K562 (cell line): ENCODE data around the gene POLR3K. TPM values are rescaled to one million over a fixed set of nuclear protein-coding genes. Genes with fewer than 3 reads are reported as not detected.

Source experiments
- DEAF1 ChIP-seq: fragments of 450-650 bp; formaldehyde crosslinking; IDR thresholded peaks from 2 replicates; pipeline ENCODE4 v1.4.0; 2020; ENCODE audit warnings: mild to moderate bottlenecking, moderate library complexity
- E2F8 ChIP-seq: fragments of 450-650 bp; IDR thresholded peaks from 2 replicates; pipeline ENCODE4 v1.7.1; 2018; ENCODE audit warnings: mild to moderate bottlenecking, low read depth; ENCODE audit not compliant: partially characterized antibody
- FOXO4 ChIP-seq: fragments of 450-650 bp; formaldehyde crosslinking; IDR thresholded peaks from 2 replicates; pipeline ENCODE4 v1.4.0; 2020; ENCODE audit warnings: mild to moderate bottlenecking, moderate library complexity
- GTF2E2 ChIP-seq: fragments of 200-800 bp; sonication (Bioruptor generic); IDR thresholded peaks from 2 replicates; pipeline ENCODE4 v1.6.1; 2016; ENCODE audit warnings: missing genetic modification characterization, missing compliant biosample characterization
- PTBP1 ChIP-seq: fragments of 200-400 bp; formaldehyde crosslinking; IDR thresholded peaks from 2 replicates; pipeline ENCODE4 v1.6.1; 2017; ENCODE audit warnings: low read depth, low read length
- PURB ChIP-seq: sonication (generic); formaldehyde crosslinking; IDR thresholded peaks from 2 replicates; pipeline ENCODE4 v1.9.0; 2021; ENCODE audit warnings: low read depth, mild to moderate bottlenecking, missing genetic modification reagents
- SIRT6 ChIP-seq: IDR thresholded peaks from one replicate; pipeline ENCODE4 v1.6.1; 2012; ENCODE audit warnings: low read depth, mild to moderate bottlenecking, control low read depth, inconsistent platforms, low read length, moderate library complexity
- SIX5 ChIP-seq, 2 experiments: IDR thresholded peaks; 2 replicates each; pipeline ENCODE4 v1.6.1; 2011; ENCODE audit warnings: low read length in 2 of 2, borderline replicate concordance in 1 of 2, low read depth in 1 of 2, mild to moderate bottlenecking in 1 of 2, moderate library complexity in 1 of 2; ENCODE audit not compliant: insufficient read depth in 1 of 2
- TBL1XR1 ChIP-seq, 2 experiments: IDR thresholded peaks; 2 replicates each; pipeline ENCODE4 v1.6.1; 2012; ENCODE audit warnings: improper control_type of control experiment in 2 of 2, low read length in 2 of 2, mild to moderate bottlenecking in 1 of 2
- TEAD2 ChIP-seq: fragments of 450-650 bp; IDR thresholded peaks from 2 replicates; pipeline ENCODE4 v1.6.1; 2016; ENCODE audit warnings: missing genetic modification characterization, control low read depth, missing compliant biosample characterization
- VEZF1 ChIP-seq: fragments of 200-800 bp; sonication (Bioruptor generic); IDR thresholded peaks from 2 replicates; pipeline ENCODE4 v1.6.1; 2017; ENCODE audit warnings: missing genetic modification characterization, missing compliant biosample characterization
- ZBTB9 ChIP-seq: fragments of 450-650 bp; formaldehyde crosslinking; IDR thresholded peaks from 2 replicates; pipeline ENCODE4 v1.4.0; 2020; ENCODE audit warnings: mild to moderate bottlenecking, moderate library complexity
- ZHX1 ChIP-seq: fragments of 150-350 bp; conservative IDR thresholded peaks from 2 replicates; pipeline ENCODE4 v1.6.1; 2014; ENCODE audit warnings: low read length
- ZNF764 ChIP-seq: fragments of 250-450 bp; sonication (Bioruptor Pico); IDR thresholded peaks from 2 replicates; pipeline ENCODE4 v1.4.0; 2020; ENCODE audit warnings: low read depth, mild to moderate bottlenecking, moderate library complexity
- polyA plus RNA-seq, 8 experiments: library from polyadenylated mRNA; depleted of rRNA in 4 of 8; stranded (reverse) in 5 of 8; unstranded in 3 of 8; fragments of >200 nt; fragmentation: Nextera tagmentation in 2 of 8; fragmentation: Illumina TruSeq in 1 of 8; extraction: Ambion mirVana in 2 of 8; extraction: Trizol in 1 of 8; gene quantifications; 2 replicates each; pipeline versions ENCODE4 v1.2.1 to v1.2.3, GENCODE V29; 2011 to 2014; ENCODE audit warnings: inconsistent platforms in 1 of 8, missing spikeins in 1 of 8
- total RNA-seq, 7 experiments: library from RNA; depleted of rRNA in 6 of 7; stranded (reverse); fragments of >200 nt in 6 of 7; fragmentation: Illumina TruSeq in 2 of 7; extraction: Trizol in 2 of 7; gene quantifications; 2 replicates each; pipeline versions ENCODE4 v1.2.1 to v1.2.3, GENCODE V29; 2011 to 2021; ENCODE audit warnings: low replicate concordance in 1 of 7

Gene POLR3K
- total and polyA plus RNA-seq, 9 of the 15 experiments (the other 6 are each of a cell fraction or from before 2014, with no cell fraction given) = 42.1 to 315 (median 86.7) TPM

GRCh38 chr16:77273-77806 is 23.9 kb upstream of the POLR3K start (continued):
- TF ChIP-seq GTF2E2 = 0 out of 2 replicates have a peak, but pooled peaks have one; percentile 3
- no peak for TF ChIP-seq VEZF1 (CRISPR knock-in tag)
- TF ChIP-seq E2F8 = no peak
- no peak for TF ChIP-seq SIRT6
- TF ChIP-seq ZBTB9 (CRISPR knock-in tag) = no peak
- TF ChIP-seq SIX5 (IDR thresholded peaks at IDR 0.05; ENCODE audit: borderline replicate concordance in 1 of 2, insufficient read depth in 1 of 2, low read depth in 1 of 2, low read length in 2 of 2) = no peak
- TF ChIP-seq PTBP1 = no peak
- no peak for TF ChIP-seq DEAF1 (CRISPR knock-in tag)
- TF ChIP-seq ZNF764 (CRISPR knock-in tag) = no peak
- no peak for TF ChIP-seq PURB
- no peak for TF ChIP-seq TEAD2
- no peak for TF ChIP-seq FOXO4 (CRISPR knock-in tag)
- no peak for TF ChIP-seq TBL1XR1 (IDR thresholded peaks at IDR 0.05; ENCODE audit: low read length in 2 of 2)
- no peak for TF ChIP-seq ZHX1
